Measurements from ENCODE around the gene AFM. TPM values are rescaled to one million over a fixed set of nuclear protein-coding genes. Genes with fewer than 3 reads are reported as not detected.

The AFM gene
- polyA plus RNA-seq, 2 of the 4 experiments (the other 2 are of a cell fraction): not detected

DNA sequence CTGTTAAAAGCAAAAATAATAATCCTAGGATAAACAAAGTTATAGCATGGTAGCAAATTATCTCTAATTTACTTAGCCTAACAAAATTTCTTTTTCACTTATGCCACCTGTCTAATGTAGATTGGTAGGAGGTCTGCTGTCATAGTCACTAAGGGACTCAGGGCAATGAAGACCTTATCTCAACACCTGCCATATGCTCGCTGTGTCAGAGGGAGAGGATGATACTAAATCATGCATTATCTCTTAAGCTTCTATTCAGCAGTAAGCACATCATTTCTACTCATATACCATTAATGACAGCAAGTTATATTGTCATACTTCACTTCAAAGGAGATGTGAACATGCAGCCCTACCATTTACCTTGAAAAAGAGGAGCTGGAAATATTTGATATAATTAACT, 44.1 kb downstream of the AFM start:
- Histone ChIP-seq H3K4me2 (no peak overlapping the region), H3K9me3 (no peaks in the 10 kb centered on the region), H3K27ac (no peak overlapping the region), H3K4me1 (peaks cover 5% of the 10 kb centered on the region; the same call in 2 of the 3 replicates), H3K4me3 (no peak overlapping the region)
- no peak for FAIRE-seq
- TF ChIP-seq HOXB13 (CRISPR knock-in tag; IDR thresholded peaks at IDR 0.05; ENCODE audit: low read depth) (no peak), ZC3H11A (IDR thresholded peaks at IDR 0.05) (no peak), MAFK (IDR thresholded peaks at IDR 0.05; ENCODE audit: partially characterized antibody) (no peak), ZSCAN20 (CRISPR knock-in tag; IDR thresholded peaks at IDR 0.05) (no peak), EHF (CRISPR knock-in tag; IDR thresholded peaks at IDR 0.05) (no peak), FOSB (CRISPR knock-in tag; IDR thresholded peaks at IDR 0.05) (no peak), BHLHE40 (IDR thresholded peaks at IDR 0.05; ENCODE audit: low read depth, low read length) (no peak), NR3C1 (IDR thresholded peaks at IDR 0.05) (no peak), RCOR1 (IDR thresholded peaks at IDR 0.05; ENCODE audit: low read depth, low read length) (no peak)
- TF ChIP-seq, protein P1, sequence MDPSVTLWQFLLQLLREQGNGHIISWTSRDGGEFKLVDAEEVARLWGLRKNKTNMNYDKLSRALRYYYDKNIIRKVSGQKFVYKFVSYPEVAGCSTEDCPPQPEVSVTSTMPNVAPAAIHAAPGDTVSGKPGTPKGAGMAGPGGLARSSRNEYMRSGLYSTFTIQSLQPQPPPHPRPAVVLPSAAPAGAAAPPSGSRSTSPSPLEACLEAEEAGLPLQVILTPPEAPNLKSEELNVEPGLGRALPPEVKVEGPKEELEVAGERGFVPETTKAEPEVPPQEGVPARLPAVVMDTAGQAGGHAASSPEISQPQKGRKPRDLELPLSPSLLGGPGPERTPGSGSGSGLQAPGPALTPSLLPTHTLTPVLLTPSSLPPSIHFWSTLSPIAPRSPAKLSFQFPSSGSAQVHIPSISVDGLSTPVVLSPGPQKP (IDR thresholded peaks at IDR 0.05; ENCODE audit: low read depth, low read length): no peak
- ChIA-PET POLR2A (no interaction called here), CTCF (no interaction called here)
- DNase-seq (ENCODE audit: low read depth in 1 of 2, low spot score in 1 of 2): no peak
- no peak for ATAC-seq
- WGBS (ENCODE audit: missing lambda C conversion rate): 64% methylated on average over 1 of the region's 1 CpG

DNA sequence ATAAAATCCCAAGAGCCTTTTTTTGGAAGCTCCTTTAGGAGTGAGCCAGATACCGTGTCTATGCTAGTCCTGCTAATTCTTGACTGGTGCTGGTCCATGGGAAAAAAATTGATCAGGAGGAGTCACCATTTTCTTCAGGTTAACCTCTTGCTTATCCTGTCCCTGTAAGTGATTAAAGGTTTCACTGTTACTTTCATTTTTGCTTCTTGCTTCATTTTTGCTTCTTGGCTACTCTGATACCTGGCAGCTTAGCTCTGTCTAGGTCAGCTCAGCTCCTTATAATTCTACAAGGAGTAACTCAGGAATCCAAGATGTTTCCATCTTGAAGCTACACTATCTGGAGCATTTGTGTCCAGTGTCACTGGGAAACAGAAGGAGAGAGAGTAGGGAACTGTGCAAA, 45.7 kb downstream of the AFM start:
- no peak for TF ChIP-seq ZC3H11A (IDR thresholded peaks at IDR 0.05)
- no peak for TF ChIP-seq PHF8 (IDR thresholded peaks at IDR 0.05; ENCODE audit: borderline replicate concordance, low read depth)
- TF ChIP-seq, protein P1 (IDR thresholded peaks at IDR 0.05; ENCODE audit: low read depth, low read length): no peak
- no peak for TF ChIP-seq CEBPB (IDR thresholded peaks at IDR 0.05)
- TF ChIP-seq POLR2AphosphoS2 (conservative IDR thresholded peaks at IDR 0.05; ENCODE audit: low read length): no peak
- no peak for TF ChIP-seq MYC (IDR thresholded peaks at IDR 0.05; ENCODE audit: borderline replicate concordance, low read length)
- no peak for TF ChIP-seq ZSCAN20 (CRISPR knock-in tag; IDR thresholded peaks at IDR 0.05)
- TF ChIP-seq, protein P2, sequence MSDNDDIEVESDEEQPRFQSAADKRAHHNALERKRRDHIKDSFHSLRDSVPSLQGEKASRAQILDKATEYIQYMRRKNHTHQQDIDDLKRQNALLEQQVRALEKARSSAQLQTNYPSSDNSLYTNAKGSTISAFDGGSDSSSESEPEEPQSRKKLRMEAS (IDR thresholded peaks at IDR 0.05): no peak
- 95% methylated on average over 1 of the region's 1 CpG for WGBS (ENCODE audit: missing lambda C conversion rate)
- CTCF ChIA-PET: interaction anchor here (0.7 kb wide), 1 partner anchor 396 kb away, joined by 4 read pairs; no protein-coding TSS in a partner anchor

DNA sequence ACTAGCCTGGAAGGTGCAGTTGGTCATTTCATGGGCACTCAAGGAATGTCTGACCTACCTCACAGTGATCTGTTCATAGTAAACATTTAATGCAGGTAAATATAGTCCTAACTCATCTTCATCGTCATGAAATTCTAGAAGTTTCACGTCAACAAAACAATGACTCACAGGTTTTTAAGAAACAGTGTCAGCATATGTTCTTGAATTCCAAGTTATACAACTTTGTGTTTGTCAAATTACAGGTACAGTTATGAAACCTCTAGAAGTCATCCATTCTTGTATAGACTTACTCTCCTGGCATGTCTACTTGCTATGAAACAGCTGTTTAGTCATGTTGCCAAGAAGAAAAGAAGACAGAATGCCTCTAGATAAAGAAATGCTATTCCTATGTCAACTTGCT, 46.6 kb downstream of the AFM start:
- ATAC-seq: no peak
- no peaks in the 10 kb centered on the region for H3K9me3 ChIP-seq
- no peak overlapping the region for H3K27ac ChIP-seq
- ChIA-PET CTCF (no interaction called here), POLR2A (no interaction called here)
- no peaks in the 10 kb centered on the region for H3K4me1 ChIP-seq
- no peak overlapping the region for H3K4me3 ChIP-seq
- H3K4me2 ChIP-seq: no peak overlapping the region
- FAIRE-seq: peak; percentile 63
- peak in 1 of 2 experiments; percentile 12 for DNase-seq (ENCODE audit: low read depth in 1 of 2, low spot score in 1 of 2)
- WGBS (ENCODE audit: missing lambda C conversion rate): 30% methylated on average over 2 of the region's 2 CpGs
- no peak for TF ChIP-seq SREBF2 (IDR thresholded peaks at IDR 0.05)
- TF ChIP-seq, protein P3, sequence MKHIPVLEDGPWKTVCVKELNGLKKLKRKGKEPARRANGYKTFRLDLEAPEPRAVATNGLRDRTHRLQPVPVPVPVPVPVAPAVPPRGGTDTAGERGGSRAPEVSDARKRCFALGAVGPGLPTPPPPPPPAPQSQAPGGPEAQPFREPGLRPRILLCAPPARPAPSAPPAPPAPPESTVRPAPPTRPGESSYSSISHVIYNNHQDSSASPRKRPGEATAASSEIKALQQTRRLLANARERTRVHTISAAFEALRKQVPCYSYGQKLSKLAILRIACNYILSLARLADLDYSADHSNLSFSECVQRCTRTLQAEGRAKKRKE (CRISPR knock-in tag; IDR thresholded peaks at IDR 0.05; ENCODE audit: low read depth): no peak
- TF ChIP-seq HOXB5 (CRISPR knock-in tag; IDR thresholded peaks at IDR 0.05): no peak
- TF ChIP-seq HEYL (CRISPR knock-in tag; IDR thresholded peaks at IDR 0.05): no peak
- TF ChIP-seq, protein P1 (IDR thresholded peaks at IDR 0.05; ENCODE audit: low read depth, low read length): no peak
- TF ChIP-seq, protein P4, sequence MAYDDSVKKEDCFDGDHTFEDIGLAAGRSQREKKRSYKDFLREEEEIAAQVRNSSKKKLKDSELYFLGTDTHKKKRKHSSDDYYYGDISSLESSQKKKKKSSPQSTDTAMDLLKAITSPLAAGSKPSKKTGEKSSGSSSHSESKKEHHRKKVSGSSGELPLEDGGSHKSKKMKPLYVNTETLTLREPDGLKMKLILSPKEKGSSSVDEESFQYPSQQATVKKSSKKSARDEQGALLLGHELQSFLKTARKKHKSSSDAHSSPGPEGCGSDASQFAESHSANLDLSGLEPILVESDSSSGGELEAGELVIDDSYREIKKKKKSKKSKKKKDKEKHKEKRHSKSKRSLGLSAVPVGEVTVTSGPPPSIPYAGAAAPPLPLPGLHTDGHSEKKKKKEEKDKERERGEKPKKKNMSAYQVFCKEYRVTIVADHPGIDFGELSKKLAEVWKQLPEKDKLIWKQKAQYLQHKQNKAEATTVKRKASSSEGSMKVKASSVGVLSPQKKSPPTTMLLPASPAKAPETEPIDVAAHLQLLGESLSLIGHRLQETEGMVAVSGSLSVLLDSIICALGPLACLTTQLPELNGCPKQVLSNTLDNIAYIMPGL (CRISPR knock-in tag; IDR thresholded peaks at IDR 0.05; ENCODE audit: borderline replicate concordance): no peak
- no peak for TF ChIP-seq CEBPB (IDR thresholded peaks at IDR 0.05)

More for the DNA sequence above, 45.7 kb downstream of the AFM start:
- Histone ChIP-seq H3K4me3 (no peak overlapping the region), H3K9me3 (no peaks in the 10 kb centered on the region), H3K27ac (no peak overlapping the region), H3K4me2 (no peak overlapping the region), H3K4me1 (no peaks in the 10 kb centered on the region)
- no peak for ATAC-seq
- no peak for FAIRE-seq
- no peak for DNase-seq (ENCODE audit: low read depth in 1 of 2, low spot score in 1 of 2)
- POLR2A ChIA-PET: no interaction called here

Measured in A549 (cell line).